ENCODE data around the gene PDZD7. TPM values are rescaled to one million over a fixed set of nuclear protein-coding genes. Genes with fewer than 3 reads are reported as not detected.

The PDZD7 gene
- total and polyA plus RNA-seq, 2 of the 8 experiments (the other 6 are each of a cell fraction or from before 2014, with no cell fraction given) = 0.88 to 1.6 TPM

DNA sequence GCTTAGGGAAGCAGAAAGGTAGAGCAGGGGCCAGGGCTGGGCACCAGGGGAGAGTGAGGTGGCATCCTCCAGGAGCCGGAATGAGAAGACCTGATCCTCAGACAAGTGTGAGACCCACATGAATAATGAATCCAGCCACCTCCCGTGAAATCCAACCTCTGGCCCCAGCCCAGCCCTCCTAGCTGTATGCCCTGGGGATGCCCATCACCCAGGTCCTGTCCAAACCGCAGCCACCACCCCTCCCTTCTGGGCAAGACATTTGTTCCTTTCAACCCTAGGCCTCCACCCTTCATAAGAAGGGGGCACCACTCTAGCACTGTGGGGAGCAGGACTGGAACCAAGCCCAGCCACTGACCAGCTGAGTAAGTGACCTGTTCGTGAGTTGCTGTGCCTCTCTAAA lies 9.7 kb downstream of the PDZD7 start:
- H3K79me1 ChIP-seq (ENCODE audit: low read depth, low read length) = no peaks in the 10 kb centered on the region
- no peak overlapping the region for H3K23ac ChIP-seq (ENCODE audit: insufficient read length)
- H2AK5ac ChIP-seq (ENCODE audit: low read depth, low read length) = no peak overlapping the region
- H2BK20ac ChIP-seq (ENCODE audit: low read length) = no peak overlapping the region
- H3K56ac ChIP-seq (replicated peaks; ENCODE audit: insufficient read length, low read depth, low read length) = no peak overlapping the region
- no peak overlapping the region for H4K5ac ChIP-seq (ENCODE audit: insufficient read length, low read depth, low read length)
- no peak overlapping the region for H2BK5ac ChIP-seq (ENCODE audit: low read depth, low read length)
- POLR2A ChIA-PET (ENCODE audit: partially characterized antibody) = no interaction called here
- H3K79me2 ChIP-seq (ENCODE audit: control insufficient read depth in 1 of 2, insufficient read depth in 2 of 2, low read length in 2 of 2) = no peaks in the 10 kb centered on the region
- CTCF ChIA-PET (ENCODE audit: partially characterized antibody) = interaction anchor here (2.4 to 51.8 kb wide), 3 partner anchors 10 to 53 kb away, joined by 8 to 2176 read pairs (median 160); partner anchors contain the start of gene KAZALD1
- 88% methylated on average over 3 of the region's 4 CpGs; no CpG with 5 or more reads in 1 of the 2 experiments for WGBS, 2 experiments (ENCODE audit: extremely low coverage in 1 of 2, insufficient coverage in 1 of 2, insufficient read length in 1 of 2, insufficient replicate concordance in 2 of 2, low coverage in 1 of 2, low lambda C conversion rate in 2 of 2, missing lambda C conversion rate in 1 of 2)
- H3K9ac ChIP-seq (replicated peaks in 1 of 4; ENCODE audit: extremely low read depth in 1 of 4, low read depth in 3 of 4, low read length in 3 of 4) = no peak overlapping the region
- peaks cover 11% of the 10 kb centered on the region; the same call in 1 of the 2 replicates for H3K23me2 ChIP-seq (ENCODE audit: low read depth, low read length)
- no peaks in the 10 kb centered on the region for H3K36me3 ChIP-seq (ENCODE audit: control insufficient read depth in 2 of 4, insufficient read depth in 4 of 4, low read length in 3 of 4)
- H3K18ac ChIP-seq (ENCODE audit: extremely low read depth, low read length) = no peak overlapping the region
- peaks cover 14 to 36% (median 29%) of the 10 kb centered on the region in 4 experiments for H3K27me3 ChIP-seq (replicated peaks in 1 of 4; ENCODE audit: control insufficient read depth in 3 of 4, extremely low read depth in 1 of 4, insufficient read depth in 3 of 4, low read length in 3 of 4)
- peaks cover 0 to 1% of the 10 kb centered on the region in 2 experiments for H4K20me1 ChIP-seq (replicated peaks in 1 of 2; ENCODE audit: control insufficient read depth in 1 of 2, insufficient read depth in 2 of 2, low read length in 2 of 2)
- peaks cover 0 to 10% (median 5%) of the 10 kb centered on the region in 4 experiments; a peak in 4 of 7 replicates for H3K4me1 ChIP-seq (replicated peaks in 1 of 4; ENCODE audit: control insufficient read depth in 3 of 4, insufficient read depth in 4 of 4, low read length in 3 of 4)
- H4K8ac ChIP-seq (ENCODE audit: extremely low read depth, insufficient read depth, low read length) = no peak overlapping the region
- no peak overlapping the region for H2BK12ac ChIP-seq (ENCODE audit: low read depth, low read length)
- H3K4me3 ChIP-seq (ENCODE audit: extremely low read depth in 1 of 4, insufficient read depth in 2 of 4, low read depth in 3 of 4, low read length in 4 of 4) = no peak overlapping the region
- no peak overlapping the region for H4K91ac ChIP-seq (replicated peaks; ENCODE audit: insufficient read length, low read length)
- DNase-seq (ENCODE audit: low read depth in 1 of 2, low spot score in 2 of 2) (no peak), FAIRE-seq (no peak)
- H3K4me2 ChIP-seq (ENCODE audit: insufficient read depth in 1 of 2, low read depth in 2 of 2, low read length in 2 of 2) = no peak overlapping the region
- H2BK15ac ChIP-seq (ENCODE audit: low read length) = no peak overlapping the region
- H2BK120ac ChIP-seq (replicated peaks; ENCODE audit: low read depth, low read length) = no peak overlapping the region
- no peaks in the 10 kb centered on the region for H3K9me3 ChIP-seq (ENCODE audit: insufficient read depth in 2 of 2, low read depth in 1 of 2, low read length in 1 of 2)
- no peak overlapping the region for H3K4ac ChIP-seq (replicated peaks; ENCODE audit: insufficient read length, low read depth, low read length)
- no peak overlapping the region for H3K27ac ChIP-seq (ENCODE audit: low read depth, low read length)
- no peak overlapping the region for H2AFZ ChIP-seq (ENCODE audit: low read length)
- no peak overlapping the region for H3K14ac ChIP-seq (ENCODE audit: insufficient read length)
- no peak for TF ChIP-seq SP4 (IDR thresholded peaks at IDR 0.05; ENCODE audit: low read length)
- TF ChIP-seq HDAC2 (IDR thresholded peaks at IDR 0.05; ENCODE audit: borderline replicate concordance in 1 of 2, low read depth in 2 of 2, low read length in 2 of 2) = no peak
- TF ChIP-seq BRCA1 (IDR thresholded peaks at IDR 0.05; ENCODE audit: low read depth, low read length) = no peak
- no peak for TF ChIP-seq JUN (IDR thresholded peaks at IDR 0.05; ENCODE audit: low read depth, low read length)
- TF ChIP-seq FOSL1 (IDR thresholded peaks at IDR 0.05; ENCODE audit: insufficient read depth, low read depth, low read length) = no peak
- no peak for TF ChIP-seq GABPA (IDR thresholded peaks at IDR 0.05; ENCODE audit: borderline replicate concordance, insufficient read depth, low read length)
- TF ChIP-seq E2F6 (IDR thresholded peaks at IDR 0.05) = no peak
- TF ChIP-seq ATF3 (IDR thresholded peaks at IDR 0.05; ENCODE audit: insufficient read depth, low read depth, low read length) = no peak
- TF ChIP-seq TAF7 (optimal IDR thresholded peaks at IDR 0.05; ENCODE audit: borderline replicate concordance, low read depth, low read length) = no peak
- no peak for TF ChIP-seq CBX5 (IDR thresholded peaks at IDR 0.05; ENCODE audit: low read depth, low read length)
- TF ChIP-seq SP1 (IDR thresholded peaks at IDR 0.05; ENCODE audit: low read depth, low read length) = no peak
- TF ChIP-seq RAD21 (IDR thresholded peaks at IDR 0.05 in 1 of 2, conservative IDR thresholded peaks at IDR 0.05 in 1 of 2; ENCODE audit: low read depth in 2 of 2, low read length in 2 of 2) = no peak
- TF ChIP-seq JUND (IDR thresholded peaks at IDR 0.05; ENCODE audit: low read length) = no peak

Data from H1 (cell line).